PC-9 (cell line): ENCODE data around the gene HSPA1L.

ENCODE experiments used
- EZH2 ChIP-seq: fragments of 200-600 bp; sonication (generic); IDR thresholded peaks from 2 replicates; pipeline ENCODE4 v1.8.0; 2017; ENCODE audit warnings: antibody characterized with exemption, low read depth
- TF ChIP-seq, protein P1 (sequence below): fragments of 200-600 bp; sonication (generic); conservative IDR thresholded peaks from 2 replicates; pipeline ENCODE4 v1.6.1; 2017; ENCODE audit warnings: mixed run types, antibody characterized with exemption, mild to moderate bottlenecking, moderate library complexity

GRCh38 chr6:31767096-31767645 lies 47.9 kb downstream of the HSPA1L start:
- TF ChIP-seq, protein P1, sequence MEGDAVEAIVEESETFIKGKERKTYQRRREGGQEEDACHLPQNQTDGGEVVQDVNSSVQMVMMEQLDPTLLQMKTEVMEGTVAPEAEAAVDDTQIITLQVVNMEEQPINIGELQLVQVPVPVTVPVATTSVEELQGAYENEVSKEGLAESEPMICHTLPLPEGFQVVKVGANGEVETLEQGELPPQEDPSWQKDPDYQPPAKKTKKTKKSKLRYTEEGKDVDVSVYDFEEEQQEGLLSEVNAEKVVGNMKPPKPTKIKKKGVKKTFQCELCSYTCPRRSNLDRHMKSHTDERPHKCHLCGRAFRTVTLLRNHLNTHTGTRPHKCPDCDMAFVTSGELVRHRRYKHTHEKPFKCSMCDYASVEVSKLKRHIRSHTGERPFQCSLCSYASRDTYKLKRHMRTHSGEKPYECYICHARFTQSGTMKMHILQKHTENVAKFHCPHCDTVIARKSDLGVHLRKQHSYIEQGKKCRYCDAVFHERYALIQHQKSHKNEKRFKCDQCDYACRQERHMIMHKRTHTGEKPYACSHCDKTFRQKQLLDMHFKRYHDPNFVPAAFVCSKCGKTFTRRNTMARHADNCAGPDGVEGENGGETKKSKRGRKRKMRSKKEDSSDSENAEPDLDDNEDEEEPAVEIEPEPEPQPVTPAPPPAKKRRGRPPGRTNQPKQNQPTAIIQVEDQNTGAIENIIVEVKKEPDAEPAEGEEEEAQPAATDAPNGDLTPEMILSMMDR = no peak
- no peak for TF ChIP-seq EZH2
